Gastrocnemius medialis (tissue), 4 donors: ENCODE measurements around the gene MX2.

Experiments
- CTCF ChIP-seq, 5 experiments: fragments of 450-650 bp in 3 of 5; fragments of 200-600 bp in 2 of 5; sonication (generic) in 2 of 5; IDR thresholded peaks in 4 of 5; conservative IDR thresholded peaks in 1 of 5; 1 replicate in 4 of 5; 2 replicates in 1 of 5; pipeline ENCODE4 v1.5.1; 2016 to 2019; ENCODE audit warnings: antibody characterized with exemption in 5 of 5, mild to moderate bottlenecking in 3 of 5, moderate library complexity in 3 of 5
- POLR2A ChIP-seq, 2 donors: fragments of 450-650 bp; IDR thresholded peaks; one replicate each; pipeline ENCODE4 v1.6.1; 2017; ENCODE audit warnings: antibody characterized with exemption in 2 of 2, mild to moderate bottlenecking in 2 of 2, moderate library complexity in 2 of 2

GRCh38 chr21:41317458-41317857, 44.4 kb upstream of the MX2 start:
- TF ChIP-seq CTCF (IDR thresholded peaks at IDR 0.05 in 4 of 5, conservative IDR thresholded peaks at IDR 0.05 in 1 of 5) = no peak
- TF ChIP-seq POLR2A (IDR thresholded peaks at IDR 0.05) = no peak
